Measurements from ENCODE around the gene RABGAP1L.
"Not testable (repeated sequence)": the region's sequence is repeated elsewhere in the genome, so short reads cannot be mapped to it uniquely, and the experiment has no call there.

Gene RABGAP1L

DNA sequence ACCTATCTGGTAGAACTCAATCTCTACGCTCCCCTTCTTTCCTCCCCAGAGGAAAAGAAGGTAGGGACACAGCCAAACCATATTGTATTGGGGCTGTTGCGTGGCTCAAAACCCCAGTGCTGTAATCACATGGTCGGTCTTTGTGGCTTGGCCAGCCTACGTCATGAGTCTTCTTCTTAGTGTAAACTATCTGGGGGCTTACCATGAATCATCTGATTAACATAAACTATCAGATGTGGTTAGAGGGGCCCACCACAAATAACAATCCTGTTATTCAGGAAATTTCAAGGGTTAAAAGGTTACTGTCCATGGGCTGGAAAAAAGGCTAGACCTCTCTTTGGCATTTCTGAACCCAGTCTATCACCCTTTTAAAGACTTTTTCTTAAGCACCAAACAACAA, 238.9 kb downstream of the RABGAP1L start:
- H3K4me3 ChIP-seq (ENCODE audit: low read depth, low read length) = no peak overlapping the region
- no peak for DNase-seq (ENCODE audit: low read depth)
- TF ChIP-seq, protein P1, sequence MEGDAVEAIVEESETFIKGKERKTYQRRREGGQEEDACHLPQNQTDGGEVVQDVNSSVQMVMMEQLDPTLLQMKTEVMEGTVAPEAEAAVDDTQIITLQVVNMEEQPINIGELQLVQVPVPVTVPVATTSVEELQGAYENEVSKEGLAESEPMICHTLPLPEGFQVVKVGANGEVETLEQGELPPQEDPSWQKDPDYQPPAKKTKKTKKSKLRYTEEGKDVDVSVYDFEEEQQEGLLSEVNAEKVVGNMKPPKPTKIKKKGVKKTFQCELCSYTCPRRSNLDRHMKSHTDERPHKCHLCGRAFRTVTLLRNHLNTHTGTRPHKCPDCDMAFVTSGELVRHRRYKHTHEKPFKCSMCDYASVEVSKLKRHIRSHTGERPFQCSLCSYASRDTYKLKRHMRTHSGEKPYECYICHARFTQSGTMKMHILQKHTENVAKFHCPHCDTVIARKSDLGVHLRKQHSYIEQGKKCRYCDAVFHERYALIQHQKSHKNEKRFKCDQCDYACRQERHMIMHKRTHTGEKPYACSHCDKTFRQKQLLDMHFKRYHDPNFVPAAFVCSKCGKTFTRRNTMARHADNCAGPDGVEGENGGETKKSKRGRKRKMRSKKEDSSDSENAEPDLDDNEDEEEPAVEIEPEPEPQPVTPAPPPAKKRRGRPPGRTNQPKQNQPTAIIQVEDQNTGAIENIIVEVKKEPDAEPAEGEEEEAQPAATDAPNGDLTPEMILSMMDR (IDR thresholded peaks at IDR 0.05; ENCODE audit: low read depth, low read length, missing control alignments) = no peak

DNA sequence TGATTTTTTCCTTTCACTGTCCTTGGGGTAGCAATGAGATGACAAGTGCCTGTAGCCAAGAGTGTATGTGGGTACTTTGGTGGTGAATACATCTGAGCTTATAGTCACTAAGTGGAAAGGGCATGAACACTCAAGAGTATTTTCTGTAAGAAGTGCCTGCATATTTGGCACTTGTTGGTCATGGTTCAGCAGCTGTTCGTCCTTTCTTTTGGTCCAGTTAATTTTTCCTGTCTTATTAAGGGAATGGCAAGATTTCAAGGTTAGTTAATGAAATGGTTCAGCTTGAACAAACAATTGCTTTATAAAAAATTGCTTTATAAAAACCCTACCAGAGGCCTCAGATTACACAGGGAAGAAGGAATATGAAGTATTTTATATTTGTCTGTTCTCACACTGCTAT, 239.9 kb downstream of the RABGAP1L start:
- no peak for DNase-seq (ENCODE audit: low read depth)
- TF ChIP-seq, protein P1 (IDR thresholded peaks at IDR 0.05; ENCODE audit: low read depth, low read length, missing control alignments) = no peak
- no peak overlapping the region for H3K4me3 ChIP-seq (ENCODE audit: low read depth, low read length)

DNA sequence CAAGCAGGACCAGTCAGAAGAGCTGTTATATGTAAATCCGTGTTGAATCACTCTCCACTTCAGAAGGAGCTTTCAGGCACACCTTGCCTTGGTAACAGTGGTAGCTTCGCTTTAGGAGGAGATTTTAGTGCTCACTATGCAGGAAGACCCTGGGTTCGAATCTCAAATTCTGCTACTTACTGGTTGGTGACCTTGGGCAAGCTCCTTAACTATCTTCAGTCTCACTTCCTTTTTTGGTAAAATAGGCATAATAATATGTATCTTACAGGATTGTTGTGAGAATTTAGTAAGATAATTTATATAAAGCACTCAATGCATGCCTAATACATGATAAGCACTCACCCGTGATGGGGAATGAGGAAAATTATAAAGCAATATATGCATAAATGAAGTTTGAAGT, 241.8 kb downstream of the RABGAP1L start:
- no peak for DNase-seq (ENCODE audit: low read depth)
- TF ChIP-seq, protein P1 (IDR thresholded peaks at IDR 0.05; ENCODE audit: low read depth, low read length, missing control alignments) = no peak

DNA sequence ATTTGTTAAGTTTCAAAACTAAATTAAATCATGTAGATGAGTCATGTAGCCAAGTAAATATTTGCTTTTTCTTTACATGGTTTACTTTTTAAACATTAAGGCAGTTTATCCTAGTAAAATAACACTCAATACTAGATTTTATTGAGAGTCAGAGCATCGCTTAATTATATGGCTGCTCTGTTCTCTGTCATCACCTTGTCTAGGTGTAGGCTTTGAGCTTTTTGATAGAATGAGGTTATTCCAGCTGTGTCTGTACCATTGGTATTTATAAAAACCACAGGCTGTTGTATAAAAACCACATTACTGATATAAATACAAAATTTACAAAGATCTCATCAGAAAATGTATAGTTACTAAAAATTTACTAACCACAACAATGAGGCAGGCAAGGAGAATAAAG, 245.9 kb downstream of the RABGAP1L start:
- no peak overlapping the region for H3K4me3 ChIP-seq (ENCODE audit: low read depth, low read length)
- no peak for DNase-seq (ENCODE audit: low read depth)
- TF ChIP-seq, protein P1 (IDR thresholded peaks at IDR 0.05; ENCODE audit: low read depth, low read length, missing control alignments) = no peak

More for the DNA sequence above, 241.8 kb downstream of the RABGAP1L start:
- H3K4me3 ChIP-seq (ENCODE audit: low read depth, low read length) = no peak overlapping the region

DNA sequence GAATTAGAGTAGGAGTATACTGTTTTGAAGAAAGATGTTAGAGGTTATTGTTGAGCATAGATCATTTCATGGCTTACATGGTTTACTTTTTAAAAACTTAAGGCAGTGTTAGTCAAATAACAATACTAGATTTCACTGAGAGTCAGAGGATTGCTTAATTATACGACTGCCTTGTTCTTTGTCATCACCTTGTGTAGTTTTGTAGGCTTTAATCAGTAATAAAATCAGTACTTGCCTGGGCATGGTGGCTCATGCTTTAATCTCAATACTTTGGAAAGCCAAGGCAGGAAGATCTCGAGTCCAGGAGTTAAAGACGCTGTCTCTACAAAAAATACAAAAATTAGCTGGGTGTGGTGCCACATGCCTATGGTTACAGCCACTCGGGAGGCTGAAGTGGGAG, 247.1 kb downstream of the RABGAP1L start:
- no peak overlapping the region for H3K4me3 ChIP-seq (ENCODE audit: low read depth, low read length)
- no peak for DNase-seq (ENCODE audit: low read depth)

DNA sequence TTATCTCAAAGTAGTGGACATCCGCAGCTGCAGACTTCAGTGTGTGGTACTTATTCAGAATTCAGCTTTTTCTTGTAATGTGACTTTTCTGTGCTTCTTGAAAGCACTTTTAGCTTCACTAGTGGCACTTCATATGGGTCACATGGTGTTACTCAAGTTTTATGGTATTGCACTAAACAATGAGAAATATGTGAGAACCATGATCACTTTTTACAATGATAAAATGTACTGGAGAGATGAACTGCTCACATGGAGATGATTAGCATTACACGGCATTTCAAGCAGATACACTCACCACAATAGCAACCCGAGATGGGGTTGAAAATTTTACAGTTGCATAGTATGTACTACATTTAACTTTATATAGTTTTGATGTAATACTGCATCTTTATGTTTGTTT, 248.3 kb downstream of the RABGAP1L start:
- no peak for DNase-seq (ENCODE audit: low read depth)
- no peak overlapping the region for H3K4me3 ChIP-seq (ENCODE audit: low read depth, low read length)
- TF ChIP-seq, protein P1 (IDR thresholded peaks at IDR 0.05; ENCODE audit: low read depth, low read length, missing control alignments) = no peak

More for the DNA sequence above, 247.1 kb downstream of the RABGAP1L start:
- TF ChIP-seq, protein P1 (IDR thresholded peaks at IDR 0.05; ENCODE audit: low read depth, low read length, missing control alignments) = no peak

DNA sequence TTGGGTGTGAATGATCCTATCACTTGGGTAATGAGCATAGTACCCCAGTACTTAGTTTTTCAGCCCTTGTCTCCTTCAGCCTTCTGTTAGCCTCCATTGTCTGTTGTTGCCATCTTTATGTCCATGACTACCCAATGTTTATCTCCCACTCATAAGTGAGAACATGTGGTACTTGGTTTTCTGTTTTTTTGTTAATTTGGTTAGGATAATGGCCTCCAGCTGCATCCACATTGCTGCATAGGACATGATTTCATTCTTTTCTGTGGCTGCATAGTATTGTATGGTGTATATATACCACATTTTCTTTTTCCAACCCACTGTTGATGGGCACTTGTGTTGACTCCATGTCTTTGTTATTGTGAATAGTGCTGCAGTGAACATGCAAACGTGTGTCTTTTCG, 248.8 kb downstream of the RABGAP1L start:
- DNase-seq (ENCODE audit: low read depth) = no peak
- TF ChIP-seq, protein P1 (IDR thresholded peaks at IDR 0.05; ENCODE audit: low read depth, low read length, missing control alignments) = no peak
- no peak overlapping the region for H3K4me3 ChIP-seq (ENCODE audit: low read depth, low read length)

DNA sequence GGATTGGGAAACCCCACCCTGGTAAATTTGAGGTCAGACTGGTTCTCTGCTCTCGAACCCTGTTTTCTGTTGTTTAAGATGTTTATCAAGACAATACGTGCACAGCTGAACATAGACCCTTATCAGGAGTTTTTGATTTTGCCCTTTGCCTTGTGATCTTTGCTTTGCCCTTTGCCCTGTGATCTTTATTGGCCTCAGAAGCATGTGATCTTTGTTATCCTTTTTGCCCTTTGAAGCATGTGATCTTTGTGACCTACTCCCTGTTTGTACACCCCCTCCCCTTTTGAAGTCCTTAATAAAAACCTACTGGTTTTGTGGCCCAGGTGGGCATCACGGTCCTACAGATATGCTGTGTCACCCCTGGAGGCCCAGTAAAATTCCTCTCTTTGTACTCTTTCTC, 250.5 kb downstream of the RABGAP1L start:
- DNase-seq (ENCODE audit: low read depth); H3K4me3 ChIP-seq (ENCODE audit: low read depth, low read length): not testable (repeated sequence)

Measured in GM12864 (cell line).